ENCODE measurements around the gene STXBP6.
"Not testable (repeated sequence)": the region's sequence is repeated elsewhere in the genome, so short reads cannot be mapped to it uniquely, and the experiment has no call there.

Gene STXBP6

DNA sequence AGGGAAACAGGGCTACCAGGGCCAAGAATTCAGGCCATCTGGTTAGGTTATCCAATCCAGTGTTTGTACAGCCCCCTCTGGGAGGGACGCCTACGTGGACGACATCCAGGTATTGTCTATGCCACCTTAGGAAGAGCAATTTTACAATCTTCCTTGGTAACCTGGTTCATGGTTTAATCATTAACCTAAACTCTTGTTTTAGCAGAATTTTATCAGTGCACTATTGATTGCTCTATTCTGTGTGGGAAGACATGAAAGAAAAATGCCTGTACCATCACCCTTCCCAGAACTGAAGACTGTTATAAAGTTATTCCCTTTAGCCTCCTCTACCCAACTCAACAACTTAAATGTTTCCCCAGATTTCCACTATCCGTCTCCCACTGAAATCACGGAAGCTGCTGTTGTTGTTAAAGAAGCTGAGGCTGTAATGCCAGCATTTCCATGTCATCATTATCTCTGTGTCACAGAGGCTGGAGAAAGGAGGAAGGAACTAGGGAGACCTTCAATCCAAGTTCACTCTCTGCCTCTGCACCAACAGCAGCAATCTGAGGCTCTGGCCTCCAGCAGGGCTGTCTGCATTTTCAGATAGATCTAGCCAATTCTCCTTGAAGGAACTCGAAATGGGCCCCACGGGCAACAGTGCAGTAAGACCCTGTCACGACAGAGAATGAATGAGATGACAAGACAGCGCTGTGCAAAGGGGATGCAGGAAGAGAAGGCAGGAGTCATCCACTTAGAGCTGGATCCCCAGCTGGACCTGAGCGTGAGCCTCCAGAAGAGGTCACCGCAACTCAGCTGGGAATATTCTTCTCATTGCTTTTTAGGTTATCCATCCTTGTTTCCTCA is 232.5 kb downstream of the STXBP6 start:
- DNase-seq, result no peak

DNA sequence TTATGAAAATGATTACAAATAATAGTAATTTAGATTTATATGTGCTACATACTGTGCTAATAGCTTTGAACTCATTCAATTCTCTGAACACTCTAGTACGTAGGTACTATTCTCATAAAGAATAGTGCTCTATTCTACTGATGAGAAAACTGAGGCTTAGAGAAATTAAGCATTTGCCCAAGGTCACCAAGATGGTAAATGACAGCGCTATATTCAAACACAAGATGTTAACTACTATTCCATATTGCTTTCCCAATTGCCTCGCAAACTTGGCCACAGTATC is 233.1 kb downstream of the STXBP6 start:
- DNase-seq, result no peak

DNA sequence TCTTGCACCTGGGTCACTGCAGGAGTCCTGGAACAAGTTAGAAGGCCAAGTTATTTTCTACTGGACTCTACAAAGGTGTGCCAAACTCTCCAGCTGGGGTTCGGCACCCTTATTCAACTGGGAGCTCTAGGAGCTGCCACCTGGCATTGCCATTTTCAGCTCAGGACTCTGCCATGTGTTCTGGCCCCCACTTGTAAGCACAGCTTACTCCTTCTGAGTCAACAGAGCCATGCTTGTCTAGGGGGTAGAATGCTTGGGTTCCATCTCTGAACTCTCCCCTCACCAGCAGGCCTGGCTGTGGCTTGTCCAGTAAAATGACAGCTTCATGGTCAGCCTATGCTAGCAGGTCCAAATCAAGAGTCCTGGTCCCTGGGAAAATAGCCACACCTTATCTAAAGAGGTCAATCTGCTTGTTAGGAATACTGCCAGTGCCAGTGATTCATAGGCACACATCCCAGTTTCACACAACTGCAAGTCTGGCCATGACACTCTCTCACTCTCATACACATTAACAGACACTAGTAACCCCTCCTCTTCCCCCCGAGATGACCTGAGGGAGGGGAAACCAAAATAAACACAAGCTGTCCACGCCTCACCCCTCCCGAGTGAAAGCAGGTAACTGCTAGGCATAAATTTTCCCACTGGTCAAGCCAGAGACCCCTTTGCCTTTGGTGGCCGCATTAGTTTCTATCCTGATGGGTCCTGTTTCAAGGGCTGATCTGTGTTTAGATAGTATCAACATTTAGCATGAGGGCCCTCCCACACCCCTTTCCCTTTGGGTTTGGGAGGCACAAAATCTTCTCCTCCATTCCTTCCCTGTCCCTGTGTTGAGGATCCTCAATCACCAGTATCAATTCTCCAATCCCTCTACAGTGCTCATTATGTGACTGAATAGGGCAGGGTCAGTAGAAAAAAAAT is 233.7 kb downstream of the STXBP6 start:
- no peak for DNase-seq

DNA sequence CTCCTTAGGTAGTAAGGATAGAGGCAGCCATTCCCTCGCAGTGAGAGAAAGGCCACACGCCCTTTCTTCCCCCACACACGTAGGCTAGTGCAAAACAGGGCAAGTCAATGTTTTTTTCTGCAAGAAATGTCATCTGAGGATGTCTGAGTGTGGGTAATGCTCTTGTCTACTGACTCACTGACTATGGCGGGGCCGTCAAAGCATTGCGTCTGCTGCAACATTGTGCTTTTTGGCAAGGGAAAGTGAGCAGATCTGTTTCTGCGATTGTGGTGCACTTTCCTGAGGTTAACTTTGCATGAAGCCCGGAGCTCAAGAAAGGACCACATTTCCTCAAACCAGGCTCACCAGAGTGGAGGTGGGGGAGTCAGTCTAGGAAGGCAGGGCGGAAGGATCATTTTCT is 234.4 kb downstream of the STXBP6 start:
- DNase-seq, result no peak

DNA sequence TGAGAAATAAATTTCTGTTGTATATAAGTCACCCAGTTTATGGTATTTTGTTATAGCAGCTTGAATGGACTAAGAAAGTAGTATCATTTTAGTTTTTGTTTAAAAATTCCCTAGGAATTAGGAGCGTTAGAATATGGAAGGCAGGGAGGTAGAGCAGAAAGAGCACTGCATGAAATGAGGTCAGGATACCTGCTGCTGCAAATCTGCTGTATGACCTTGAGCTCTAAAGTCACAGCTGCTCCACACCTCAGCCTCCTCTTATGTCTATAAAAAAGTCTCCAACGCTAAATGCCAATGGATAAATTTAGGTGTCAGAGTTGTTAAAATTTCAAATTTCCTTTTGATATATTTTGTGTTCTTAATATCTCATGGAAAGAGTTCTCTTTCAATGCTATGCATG is 235.0 kb downstream of the STXBP6 start:
- no peak for DNase-seq

DNA sequence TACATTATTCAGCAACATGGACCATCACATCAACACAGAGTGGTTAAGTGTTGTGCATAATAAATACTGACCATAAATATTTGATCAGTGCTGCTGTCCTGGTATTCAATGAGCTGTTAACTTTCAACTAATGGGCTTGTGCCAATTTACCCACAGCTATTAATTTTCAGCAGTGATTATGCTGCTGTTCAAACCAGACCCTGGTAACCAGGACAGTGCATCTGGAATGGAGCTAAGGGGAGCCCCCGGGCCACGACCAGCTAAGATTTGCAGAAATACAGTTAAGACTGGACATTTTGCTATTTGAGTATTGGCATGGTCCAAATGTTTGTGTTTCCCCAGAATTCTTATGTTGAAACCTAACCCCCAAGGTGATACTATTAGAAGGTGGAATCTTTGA is 235.6 kb downstream of the STXBP6 start:
- DNase-seq, result no peak

DNA sequence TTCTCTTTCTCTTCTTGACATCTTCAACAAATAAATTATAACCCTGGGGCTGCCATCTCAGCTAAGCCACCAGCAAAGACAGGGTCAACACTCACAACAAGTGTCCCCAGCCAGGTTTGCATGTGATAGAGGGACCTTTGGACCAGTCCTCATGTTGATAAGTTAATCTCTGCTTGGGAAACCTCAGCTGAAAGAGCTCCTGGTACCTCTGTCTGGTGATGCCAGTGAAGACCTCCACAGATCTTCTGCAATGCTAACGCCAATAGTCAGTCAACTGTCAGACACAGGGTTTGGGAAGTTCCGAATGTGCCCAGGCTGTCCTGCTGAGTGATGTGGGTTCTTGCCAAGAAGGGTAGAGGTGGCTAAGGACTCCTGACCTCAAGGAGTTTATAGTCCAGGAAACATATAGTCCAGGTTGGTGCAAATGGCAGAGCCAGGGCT is 236.1 kb downstream of the STXBP6 start:
- no peak for DNase-seq

DNA sequence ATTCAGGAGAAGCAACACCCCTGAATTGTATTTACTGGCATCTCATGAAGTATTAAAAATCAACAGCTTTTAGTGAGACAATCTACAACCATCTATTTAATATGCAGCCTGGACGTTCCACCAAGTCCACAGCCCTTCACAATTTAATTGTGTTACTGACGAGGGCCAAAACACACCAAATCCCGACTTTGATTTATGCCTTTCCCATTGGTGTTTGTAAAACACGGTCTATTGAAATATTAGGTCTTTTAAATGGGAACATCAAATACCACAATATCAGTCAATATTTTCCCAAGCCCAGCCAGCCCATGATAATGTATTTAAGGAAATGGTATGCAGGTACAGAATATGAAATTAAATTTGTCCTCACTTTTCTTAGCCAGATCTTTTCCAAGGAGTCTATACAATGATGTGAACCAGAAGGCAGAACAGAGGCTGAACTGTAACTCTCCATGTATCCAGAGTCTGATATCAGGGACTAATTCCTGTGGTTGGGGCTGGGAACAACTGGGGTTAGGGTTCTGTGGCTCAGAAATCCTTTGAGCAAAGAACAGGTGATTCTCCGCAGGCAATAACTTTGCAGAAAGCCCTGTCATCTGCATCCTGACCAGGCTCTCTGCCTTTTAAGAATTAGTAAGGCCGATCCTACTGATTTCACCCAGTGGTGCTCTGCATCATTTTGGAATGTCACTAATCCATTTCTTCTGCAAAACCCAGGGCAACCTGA is 236.7 kb downstream of the STXBP6 start:
- no peak for DNase-seq

DNA sequence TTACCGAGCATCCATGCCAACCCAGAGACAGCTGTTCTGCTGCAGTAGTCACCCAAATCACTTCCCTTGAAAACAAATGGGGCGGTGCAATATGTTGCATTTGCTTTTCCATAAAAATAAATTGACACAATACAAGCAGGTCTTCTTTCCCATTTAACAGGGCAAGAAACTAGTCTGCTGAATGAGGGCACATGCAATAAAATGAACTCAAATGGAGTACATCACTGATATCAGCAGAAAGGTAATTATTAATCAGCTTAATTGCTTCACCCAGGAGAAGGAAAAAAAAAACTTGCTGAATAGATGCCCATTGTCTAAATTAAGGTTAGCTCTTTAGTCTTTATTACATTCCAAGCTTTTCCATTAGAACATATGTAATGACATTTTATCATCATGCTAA is 240.8 kb downstream of the STXBP6 start:
- DNase-seq, result no peak

DNA sequence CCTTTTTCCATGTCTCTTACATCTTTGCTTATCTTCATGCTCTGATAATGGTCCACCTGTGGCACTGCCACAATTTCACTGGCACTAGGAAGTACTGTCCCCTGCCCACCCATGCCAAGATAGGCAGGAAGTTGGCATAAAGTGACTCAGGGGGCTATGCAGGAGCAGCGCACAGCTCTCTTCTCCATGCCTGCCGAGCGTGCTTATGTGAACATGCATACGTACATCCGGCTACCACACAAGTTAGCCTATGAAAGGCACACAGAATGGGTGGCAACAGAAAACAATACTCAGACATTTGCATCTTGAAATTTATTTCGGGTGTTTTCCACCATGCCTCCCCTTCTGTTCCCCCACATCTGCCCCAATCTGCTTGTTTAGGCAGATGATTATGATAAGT is 241.5 kb downstream of the STXBP6 start:
- no peak for DNase-seq

DNA sequence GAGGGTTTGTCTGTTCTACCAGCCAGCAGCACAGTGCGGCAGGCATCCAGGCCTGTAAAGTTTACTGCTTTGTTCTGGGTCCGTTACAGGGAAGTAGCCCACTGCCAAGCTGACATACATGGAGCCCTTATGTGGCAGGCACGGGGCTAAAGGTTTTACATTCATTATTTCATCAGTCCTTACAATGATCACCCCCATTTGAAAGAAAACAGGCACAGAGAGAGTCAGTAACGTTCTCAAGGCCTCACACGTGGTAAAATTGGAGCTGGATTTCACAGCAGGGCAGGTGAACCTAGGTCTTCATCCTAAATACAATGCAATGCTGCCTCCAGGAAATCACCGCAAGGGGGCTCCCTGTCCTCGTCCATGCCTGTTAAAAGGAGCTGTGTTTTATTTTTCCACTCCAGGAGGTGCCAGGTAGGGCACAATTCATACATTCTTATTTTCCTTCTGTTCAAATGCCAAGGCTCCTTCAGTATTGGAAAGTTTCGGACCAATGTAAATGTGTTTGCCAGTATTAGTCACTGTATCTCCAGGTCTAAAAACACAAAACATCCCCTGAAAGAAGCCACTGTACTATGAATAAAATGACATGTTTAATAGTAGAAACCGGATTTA is 243.8 kb downstream of the STXBP6 start:
- no peak for DNase-seq

DNA sequence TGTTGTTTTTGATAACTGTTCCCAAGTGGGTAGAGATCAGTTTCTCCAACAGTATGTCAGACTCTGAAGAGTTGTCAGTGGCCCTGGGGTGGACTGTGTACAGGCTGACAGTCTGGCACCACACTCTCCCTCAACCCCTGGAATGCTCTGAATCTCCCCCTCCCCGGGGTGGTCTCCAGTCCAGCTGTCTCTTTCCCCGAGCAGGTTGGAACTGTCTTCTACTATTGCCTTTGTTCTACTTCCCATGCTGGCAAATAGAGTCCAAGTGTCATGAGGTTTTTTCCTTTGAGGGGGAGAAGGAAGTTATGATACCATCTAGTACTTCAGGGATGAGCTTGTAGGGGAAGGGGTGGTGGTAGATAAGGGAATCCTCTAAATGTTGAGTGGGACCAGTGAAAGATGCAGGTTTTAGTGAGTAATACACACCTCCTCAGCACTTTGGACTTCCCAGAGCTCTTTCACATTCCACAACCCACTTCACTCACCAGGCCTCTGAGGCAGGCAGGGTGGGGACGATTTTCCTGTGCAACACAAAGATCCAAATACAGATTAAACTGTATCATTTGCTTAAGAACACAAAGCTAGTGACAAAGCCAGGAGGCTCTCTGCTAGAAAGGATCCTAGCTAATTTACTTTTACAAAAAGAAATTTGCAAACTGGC is 245.3 kb downstream of the STXBP6 start:
- no peak for DNase-seq

DNA sequence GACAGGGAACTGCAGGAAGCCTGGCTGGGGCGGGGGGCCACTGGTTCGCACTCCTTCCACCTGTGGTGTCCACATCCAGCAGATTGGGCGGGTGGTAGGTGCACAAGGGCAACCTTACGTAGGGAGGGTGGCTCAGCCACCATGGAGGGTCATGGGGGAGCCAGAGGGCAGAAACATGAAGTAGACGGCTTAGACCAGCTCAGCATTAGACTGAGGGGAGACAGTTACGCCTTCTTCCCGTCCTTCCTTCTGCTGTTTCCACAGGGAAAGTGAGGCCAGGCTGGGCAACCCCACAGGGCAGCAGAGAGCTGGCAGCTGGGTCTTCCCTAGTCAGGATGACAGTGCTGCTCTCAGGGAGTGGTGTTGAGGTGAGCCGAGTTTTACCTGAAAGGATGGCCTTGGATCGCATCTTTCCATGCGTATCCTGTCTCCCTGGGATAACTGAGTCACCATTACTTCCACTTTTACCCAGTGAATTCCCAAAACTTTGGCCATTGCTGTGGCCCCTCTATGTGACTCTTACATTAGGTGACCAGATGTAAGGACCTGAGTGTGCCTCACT is 245.9 kb downstream of the STXBP6 start:
- DNase-seq, result no peak

DNA sequence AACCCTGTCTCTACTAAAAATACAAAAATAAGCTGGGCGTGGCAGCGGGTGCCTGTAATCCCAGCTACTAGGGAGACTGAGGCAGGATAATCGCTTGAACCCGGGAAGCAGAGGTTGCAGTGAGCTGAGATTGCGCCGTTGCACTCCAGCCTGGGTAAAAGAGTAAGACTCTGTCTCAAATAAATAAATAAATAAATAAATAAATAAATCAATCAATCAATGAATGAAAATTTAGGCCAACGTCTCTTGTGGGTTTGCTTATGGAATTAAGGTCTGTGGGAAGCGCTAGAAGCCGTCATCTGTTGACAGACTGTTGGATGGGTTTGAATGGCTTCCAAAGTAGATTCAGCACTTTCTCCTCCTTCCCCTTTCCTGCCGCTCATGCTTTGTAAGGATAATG is 246.5 kb downstream of the STXBP6 start:
- DNase-seq, result not testable (repeated sequence)

DNA sequence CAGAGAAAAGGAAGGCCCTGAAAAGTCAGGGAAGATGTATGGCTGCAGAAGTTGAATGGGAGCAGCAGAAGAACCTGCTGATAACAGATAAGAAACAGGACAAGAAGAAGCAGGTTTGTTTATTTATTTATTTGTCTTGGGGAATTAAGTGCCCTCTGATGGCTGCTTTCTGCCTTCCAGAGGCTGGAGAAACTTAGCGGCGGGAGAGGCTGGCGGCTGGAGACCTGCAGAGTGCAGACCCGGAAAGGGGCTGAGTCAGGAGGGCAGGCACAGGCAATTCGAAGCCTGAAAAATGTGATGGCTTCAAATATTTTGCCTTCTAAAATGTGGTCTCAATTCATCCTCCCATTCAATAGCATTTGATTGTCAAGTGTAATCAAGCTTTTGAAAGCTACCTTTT is 247.7 kb downstream of the STXBP6 start:
- no peak for DNase-seq

DNA sequence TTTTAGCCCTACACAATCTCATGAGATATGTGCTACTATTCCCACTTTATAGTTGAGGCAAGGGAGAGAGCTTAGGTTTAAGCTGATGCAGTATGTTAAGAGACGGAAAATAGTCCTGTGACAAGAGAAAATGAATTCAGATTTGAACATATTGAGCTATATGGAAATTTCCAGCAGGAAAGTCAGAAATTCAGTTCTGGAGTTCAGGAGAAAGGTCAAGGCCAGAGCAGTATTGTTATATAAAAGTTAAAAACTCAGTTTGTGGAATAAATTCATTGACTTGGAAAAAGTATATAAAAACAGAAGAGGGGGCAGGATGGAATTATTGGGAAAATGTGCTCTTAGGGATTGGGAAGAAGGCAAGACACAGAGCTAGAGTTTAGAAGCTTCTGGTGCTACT is 248.9 kb downstream of the STXBP6 start:
- DNase-seq, result no peak

DNA sequence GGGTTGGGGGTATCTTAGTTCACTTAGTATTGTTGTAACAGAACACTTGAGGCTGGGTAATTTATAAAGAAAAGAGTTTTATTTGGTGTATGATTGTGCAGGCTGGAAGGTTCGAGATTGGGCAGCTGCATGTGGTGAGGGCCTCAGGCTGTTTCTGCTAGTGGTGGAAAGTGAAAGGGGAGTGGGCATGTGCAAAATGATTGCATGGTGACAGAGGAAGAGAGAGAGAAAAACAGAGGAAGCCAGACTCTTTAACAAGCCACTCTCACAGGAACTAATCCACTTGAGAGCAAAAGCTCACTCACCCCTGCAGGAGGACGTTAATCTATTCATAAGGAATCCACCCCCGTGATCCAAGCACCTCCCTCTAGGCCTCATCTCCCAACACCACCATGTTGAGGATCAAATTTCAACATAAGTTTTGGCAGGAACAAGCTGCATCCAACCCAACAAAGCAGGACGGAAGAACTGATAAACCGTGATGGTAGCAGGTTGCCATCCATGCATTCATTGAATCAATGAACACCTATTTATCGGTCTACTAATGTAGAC is 251.0 kb downstream of the STXBP6 start:
- DNase-seq, result no peak

DNA sequence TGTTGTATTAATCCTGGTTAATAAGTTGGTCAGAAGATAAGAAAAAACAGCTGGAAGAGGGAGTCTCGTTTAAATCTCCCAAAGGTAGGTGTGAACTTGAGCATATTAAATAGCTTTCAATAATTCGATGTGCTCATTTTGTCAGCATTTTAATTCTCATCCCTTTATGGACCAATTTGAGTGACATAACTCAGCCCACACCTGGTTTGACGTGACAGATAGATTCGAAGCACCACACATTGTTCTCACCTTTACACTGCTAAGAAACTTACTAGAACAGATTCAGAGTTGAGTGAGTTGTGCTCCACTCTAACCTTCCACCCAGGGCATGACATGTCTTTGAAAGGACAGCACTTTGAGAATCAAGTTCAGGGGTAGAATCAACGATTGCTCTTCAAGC is 254.5 kb downstream of the STXBP6 start:
- DNase-seq, result no peak

DNA sequence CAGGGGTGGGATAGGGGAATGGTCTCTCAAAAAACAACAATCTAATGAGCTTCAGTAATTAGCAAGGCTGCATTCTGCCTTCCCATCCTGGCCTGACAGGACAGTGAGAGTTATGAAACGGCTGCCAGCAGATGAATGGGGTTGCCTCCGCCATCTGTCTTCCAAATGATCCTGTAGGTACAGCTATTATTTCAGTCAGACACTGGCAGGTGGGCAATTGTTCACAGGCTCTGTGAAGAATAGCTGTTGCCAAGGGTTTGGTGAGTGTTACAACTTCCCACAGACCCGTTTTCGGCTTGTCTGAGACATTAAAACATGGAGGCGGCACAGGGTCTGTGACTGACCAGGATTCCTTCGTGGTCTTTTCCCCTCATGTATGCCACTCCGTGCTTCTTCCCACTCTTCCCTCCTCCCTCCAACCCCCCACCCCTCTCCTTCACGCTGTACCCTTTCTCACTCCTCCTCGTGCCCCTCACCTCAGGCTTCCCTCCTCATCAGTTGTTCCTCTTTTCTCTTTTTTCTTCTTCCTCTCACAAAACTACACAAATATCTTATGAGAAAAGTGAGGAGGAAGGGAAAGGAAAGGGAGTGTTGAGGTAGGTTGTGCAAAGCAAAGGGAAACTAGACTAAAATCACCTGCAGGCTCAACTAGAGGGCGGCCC is 255.2 kb downstream of the STXBP6 start:
- no peak for DNase-seq

DNA sequence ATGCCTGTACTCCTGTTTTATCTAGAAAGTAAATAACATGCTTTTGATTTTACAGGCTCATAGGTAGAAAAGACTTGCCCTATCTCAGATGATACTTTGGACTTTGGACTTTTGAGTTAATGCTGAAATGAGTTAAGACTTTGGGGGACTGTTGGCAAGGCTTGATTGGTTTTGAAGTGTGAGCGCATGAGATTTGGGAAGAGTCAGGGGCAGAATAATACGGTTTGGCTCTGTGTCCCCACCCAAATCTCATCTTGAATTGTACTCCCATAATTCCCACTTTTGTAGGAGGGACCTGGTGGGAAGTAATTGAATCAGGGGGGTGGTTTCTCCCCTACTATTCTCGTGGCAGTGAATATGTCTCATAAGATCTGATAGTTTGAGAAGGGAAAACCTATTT is 259.8 kb downstream of the STXBP6 start:
- no peak for DNase-seq

DNA sequence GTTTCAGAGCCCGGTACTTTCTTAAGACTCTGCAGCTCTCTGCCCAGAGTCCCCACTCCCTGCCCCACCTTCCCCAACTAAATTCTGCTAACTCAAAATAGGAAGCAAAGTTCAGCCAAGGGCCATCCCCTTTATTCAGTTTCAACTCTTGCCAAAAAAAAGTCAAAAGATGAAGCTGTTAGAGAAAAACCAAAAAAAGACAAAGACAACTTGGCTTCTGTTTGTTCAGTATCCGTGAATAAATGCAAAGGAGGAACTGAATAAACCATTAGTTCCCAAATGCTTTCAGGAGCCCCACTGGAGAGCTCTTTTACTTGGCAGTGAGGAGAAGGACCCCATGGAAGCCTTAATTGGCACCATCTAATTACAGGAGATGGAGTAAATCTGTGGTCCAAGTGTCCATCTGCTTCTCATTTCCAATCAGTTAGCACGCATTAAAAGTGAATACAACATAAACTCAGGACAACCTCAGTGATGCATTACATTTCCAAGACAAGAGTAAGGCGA is 260.5 kb downstream of the STXBP6 start:
- DNase-seq, result peak; percentile 5
